Lower leg skin (tissue), 3 donors: ENCODE data around the gene DHRS7B.

Experiments used
- CTCF ChIP-seq, 3 donors: fragments of 450-650 bp; IDR thresholded peaks; one replicate each; pipeline ENCODE4 v1.5.1; 2016; ENCODE audit warnings: antibody characterized with exemption in 3 of 3, mild to moderate bottlenecking in 3 of 3, moderate library complexity in 2 of 3
- POLR2A ChIP-seq, 2 donors: fragments of 450-650 bp; IDR thresholded peaks; one replicate each; pipeline ENCODE4 v1.6.1; 2016 to 2017; ENCODE audit warnings: antibody characterized with exemption in 2 of 2, mild to moderate bottlenecking in 1 of 2, moderate library complexity in 1 of 2

DNA sequence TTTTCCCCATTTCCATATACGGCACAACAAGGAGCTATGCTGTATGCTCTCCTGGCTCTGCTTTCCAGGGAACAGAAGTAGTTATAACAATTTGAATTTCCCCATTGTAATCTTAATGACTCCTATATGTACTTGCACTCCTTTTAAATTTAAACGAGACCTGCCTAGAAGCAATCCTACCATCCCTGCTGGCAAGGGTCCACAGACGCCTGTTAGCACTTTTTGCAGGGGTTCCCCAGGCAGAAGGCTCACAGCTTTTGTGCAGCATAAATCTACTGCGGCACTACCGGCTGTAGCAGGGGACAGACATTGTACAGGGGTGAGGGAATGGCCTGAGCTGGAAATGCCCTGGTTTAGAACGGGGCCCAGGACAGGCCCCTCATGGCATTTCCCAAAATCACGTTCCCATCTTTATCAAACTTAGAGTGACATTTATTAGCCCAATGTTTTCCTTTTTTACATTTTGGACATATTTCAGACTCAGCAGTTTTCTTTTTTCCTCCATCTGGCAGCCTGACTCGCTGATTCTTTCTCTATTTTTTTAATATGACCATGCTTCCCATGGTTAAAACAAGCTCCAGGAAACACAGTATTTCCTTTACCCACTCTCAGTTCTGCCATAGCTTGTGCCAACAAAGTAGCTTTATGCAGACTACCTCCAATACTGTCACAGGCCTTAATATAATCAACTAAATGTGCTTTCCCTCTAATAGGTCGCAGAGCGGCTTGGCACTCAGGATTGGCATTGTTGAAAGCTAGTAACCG lies 48.6 kb upstream of the DHRS7B start:
- TF ChIP-seq CTCF (IDR thresholded peaks at IDR 0.05) = no peak
- TF ChIP-seq POLR2A (IDR thresholded peaks at IDR 0.05) = no peak
